ENCODE measurements around the gene GPR84. TPM values are rescaled to one million over a fixed set of nuclear protein-coding genes. Genes with fewer than 3 reads are reported as not detected.
A peak's percentile ranks its signal among the peaks of the same experiment; 100 is the strongest.

Gene GPR84
- total RNA-seq, 2 experiments from 2014 or later, result 0.18 to 0.25 TPM

DNA sequence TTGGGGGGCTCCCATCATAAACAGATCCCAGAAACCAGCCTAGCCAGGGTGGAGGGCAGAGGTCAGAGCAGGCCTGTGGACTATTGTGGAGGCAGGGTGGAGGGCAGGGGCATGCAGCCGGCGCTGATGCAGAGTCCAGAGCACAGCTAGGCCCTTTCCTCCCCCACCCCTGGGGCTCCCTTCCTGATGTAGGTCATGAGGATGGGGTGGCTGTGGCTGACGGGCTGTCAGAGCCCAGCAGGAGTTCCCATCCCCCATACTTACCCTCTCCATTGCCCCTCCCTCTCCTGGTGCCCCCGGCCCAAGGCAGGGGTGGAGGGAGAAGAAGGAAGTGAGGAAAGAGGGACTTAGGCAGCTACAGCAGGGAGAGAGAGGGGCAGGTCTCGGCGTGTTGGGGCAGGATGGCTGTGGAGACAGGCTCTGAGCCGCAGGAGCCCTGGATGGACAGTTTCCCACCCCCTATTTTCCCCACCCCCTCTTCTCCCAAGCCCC lies 25.9 kb upstream of the GPR84 start:
- Mint-ChIP-seq H3K27ac (no peak overlapping the region), H3K36me3 (ENCODE audit: low read depth) (peaks cover 28% of the 10 kb centered on the region), H3K27me3 (no peaks in the 10 kb centered on the region), H3K4me3 (no peak overlapping the region), H3K4me1 (peaks cover 32% of the 10 kb centered on the region), H3K9me3 (no peaks in the 10 kb centered on the region)
- CTCF ChIA-PET, result no interaction called here
- DNase-seq, result no peak
- POLR2A ChIA-PET, result no interaction called here

DNA sequence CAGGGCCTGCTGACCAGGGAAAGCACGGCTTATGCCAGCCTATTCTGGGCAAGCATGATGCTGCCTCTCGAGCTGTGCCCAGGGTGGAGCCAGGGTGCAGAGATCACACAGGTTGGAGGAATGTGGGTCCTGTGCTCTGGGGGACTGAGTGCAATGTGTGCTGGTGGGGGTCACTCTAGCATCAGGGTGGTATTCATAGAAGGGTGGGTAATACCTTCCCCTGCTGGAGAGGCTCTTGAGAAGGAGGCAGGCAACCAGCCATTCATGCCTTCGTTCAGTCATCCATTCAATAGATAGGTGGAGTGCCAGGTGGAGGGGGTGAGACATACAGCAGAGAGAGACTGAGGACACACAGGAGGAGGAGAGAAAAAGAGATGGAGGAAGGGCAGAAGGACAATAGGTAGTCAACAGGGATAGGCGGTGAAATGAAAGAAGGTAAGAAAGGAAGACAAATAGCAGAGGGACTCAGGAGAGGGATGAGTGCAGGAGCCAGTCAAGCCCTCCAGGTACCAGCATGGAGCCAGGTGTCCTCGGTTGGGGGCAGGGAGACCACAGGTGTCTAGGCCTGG lies 25.4 kb upstream of the GPR84 start:
- Mint-ChIP-seq H3K9me3 (no peaks in the 10 kb centered on the region), H3K27me3 (no peaks in the 10 kb centered on the region), H3K36me3 (ENCODE audit: low read depth) (peaks cover 22% of the 10 kb centered on the region), H3K4me1 (peaks cover 27% of the 10 kb centered on the region), H3K4me3 (no peak overlapping the region), H3K27ac (no peak overlapping the region)
- ChIA-PET POLR2A (no interaction called here), CTCF (no interaction called here)
- no peak for DNase-seq

DNA sequence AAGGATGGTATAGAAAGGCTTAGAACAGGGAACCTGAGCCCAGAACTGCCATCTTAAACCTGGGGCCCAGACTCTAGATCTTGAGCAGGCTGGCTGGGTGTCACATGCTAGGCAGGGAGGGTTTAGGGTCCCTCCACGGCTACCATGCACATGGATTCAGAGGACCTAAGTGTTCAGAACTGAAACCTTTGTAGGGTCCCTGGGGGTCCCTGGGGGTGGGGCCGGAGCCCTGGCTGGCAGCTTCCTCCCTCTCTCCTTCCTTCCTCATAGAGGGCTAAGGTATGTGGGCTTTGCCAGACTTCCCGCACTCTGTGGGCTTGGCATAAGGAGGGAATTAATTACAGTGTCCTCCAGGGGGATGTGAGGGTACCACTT lies 24.8 kb upstream of the GPR84 start:
- no peak for DNase-seq
- no peaks in the 10 kb centered on the region for H3K27me3 Mint-ChIP-seq
- peaks cover 21% of the 10 kb centered on the region for H3K4me1 Mint-ChIP-seq
- CTCF ChIA-PET, result no interaction called here
- POLR2A ChIA-PET, result no interaction called here
- H3K36me3 Mint-ChIP-seq (ENCODE audit: low read depth), result peaks cover 17% of the 10 kb centered on the region
- no peak overlapping the region for H3K4me3 Mint-ChIP-seq
- H3K27ac Mint-ChIP-seq, result no peak overlapping the region
- no peaks in the 10 kb centered on the region for H3K9me3 Mint-ChIP-seq

DNA sequence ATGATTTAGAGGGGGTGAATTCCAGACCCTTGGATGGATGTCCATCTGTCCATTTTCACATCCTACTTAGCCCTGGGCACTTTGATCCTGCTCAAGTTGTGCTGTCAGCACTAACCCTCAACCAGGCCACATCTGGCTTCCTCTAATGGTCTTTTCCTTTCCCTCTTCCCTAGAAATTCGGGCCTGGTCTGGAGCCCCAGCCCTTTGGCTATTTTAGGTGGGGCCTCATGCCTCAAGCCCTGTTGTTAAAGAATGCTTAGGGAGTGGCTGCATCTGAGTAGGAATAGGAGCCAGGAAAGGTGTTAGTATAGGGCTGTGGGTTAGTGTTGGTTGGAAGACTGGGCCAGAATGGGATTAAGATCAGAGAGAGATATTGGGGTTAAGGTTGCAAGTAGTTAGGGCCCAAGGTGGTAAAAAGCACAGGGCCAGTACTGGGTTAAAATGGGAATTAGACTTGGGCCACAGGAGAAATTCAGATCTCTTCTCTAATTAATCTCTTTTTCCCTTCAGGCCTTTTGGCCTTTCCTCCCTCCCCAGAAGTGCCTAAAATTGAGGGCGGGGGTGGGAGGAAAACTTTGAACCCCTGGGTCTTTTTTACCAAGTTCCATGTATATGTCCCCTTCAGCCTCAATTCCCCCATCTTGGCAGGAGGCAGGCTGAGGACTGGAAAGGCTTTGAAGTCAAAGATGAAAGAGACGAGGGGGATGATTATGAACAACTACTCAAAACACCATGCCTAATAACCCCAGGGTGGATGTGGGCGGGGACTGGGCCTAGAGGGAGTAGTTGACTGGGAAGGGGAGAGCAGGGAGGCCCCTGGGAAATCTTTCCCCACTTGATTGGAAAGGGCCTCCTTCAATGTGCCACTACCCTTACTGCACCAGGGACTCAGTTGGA lies 24.2 kb upstream of the GPR84 start:
- no peak overlapping the region for H3K4me3 Mint-ChIP-seq
- H3K27ac Mint-ChIP-seq, result no peak overlapping the region
- peaks cover 10% of the 10 kb centered on the region for H3K36me3 Mint-ChIP-seq (ENCODE audit: low read depth)
- peaks cover 15% of the 10 kb centered on the region for H3K4me1 Mint-ChIP-seq
- ChIA-PET POLR2A (interaction anchor here (2.8 kb wide), 1 partner anchor 11 kb away, joined by 7 read pairs; no protein-coding TSS in a partner anchor), CTCF (interaction anchor here (0.6 to 2.6 kb wide), 7 partner anchors 7 to 51 kb away, joined by 3 to 19 read pairs (median 4); no protein-coding TSS in a partner anchor)
- DNase-seq, result no peak
- no peaks in the 10 kb centered on the region for H3K27me3 Mint-ChIP-seq
- no peaks in the 10 kb centered on the region for H3K9me3 Mint-ChIP-seq

DNA sequence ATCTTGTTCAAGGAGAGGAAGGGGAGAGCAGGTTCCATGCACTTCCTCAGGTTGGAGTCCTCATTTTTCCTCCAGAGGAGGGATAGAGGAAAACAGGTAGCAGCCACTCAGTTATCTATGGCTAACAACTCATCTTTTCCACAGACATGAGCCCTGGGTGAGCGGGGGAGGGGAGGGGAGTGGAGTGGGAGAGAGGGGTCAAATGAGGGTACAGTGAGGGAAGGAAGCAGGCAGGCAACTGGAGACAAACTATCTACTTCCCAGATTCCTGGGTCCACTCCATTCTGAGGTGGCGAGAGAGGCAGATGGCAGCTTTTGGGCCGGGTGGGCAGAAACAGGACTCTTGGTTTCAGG lies 22.8 kb upstream of the GPR84 start:
- ChIA-PET CTCF (interaction anchor here (0.9 to 2.6 kb wide), 5 partner anchors 12 to 52 kb away, joined by 3 to 19 read pairs (median 3); no protein-coding TSS in a partner anchor), POLR2A (interaction anchor here (1.0 to 2.8 kb wide), 3 partner anchors 12 to 107 kb away, joined by 3 to 7 read pairs (median 3); partner anchors contain the start of gene CBX5)
- no peak overlapping the region for H3K4me3 Mint-ChIP-seq
- no peak overlapping the region for H3K27ac Mint-ChIP-seq
- no peaks in the 10 kb centered on the region for H3K9me3 Mint-ChIP-seq
- peaks cover 5% of the 10 kb centered on the region for H3K36me3 Mint-ChIP-seq (ENCODE audit: low read depth)
- H3K27me3 Mint-ChIP-seq, result no peaks in the 10 kb centered on the region
- no peak for DNase-seq
- H3K4me1 Mint-ChIP-seq, result peaks cover 16% of the 10 kb centered on the region

DNA sequence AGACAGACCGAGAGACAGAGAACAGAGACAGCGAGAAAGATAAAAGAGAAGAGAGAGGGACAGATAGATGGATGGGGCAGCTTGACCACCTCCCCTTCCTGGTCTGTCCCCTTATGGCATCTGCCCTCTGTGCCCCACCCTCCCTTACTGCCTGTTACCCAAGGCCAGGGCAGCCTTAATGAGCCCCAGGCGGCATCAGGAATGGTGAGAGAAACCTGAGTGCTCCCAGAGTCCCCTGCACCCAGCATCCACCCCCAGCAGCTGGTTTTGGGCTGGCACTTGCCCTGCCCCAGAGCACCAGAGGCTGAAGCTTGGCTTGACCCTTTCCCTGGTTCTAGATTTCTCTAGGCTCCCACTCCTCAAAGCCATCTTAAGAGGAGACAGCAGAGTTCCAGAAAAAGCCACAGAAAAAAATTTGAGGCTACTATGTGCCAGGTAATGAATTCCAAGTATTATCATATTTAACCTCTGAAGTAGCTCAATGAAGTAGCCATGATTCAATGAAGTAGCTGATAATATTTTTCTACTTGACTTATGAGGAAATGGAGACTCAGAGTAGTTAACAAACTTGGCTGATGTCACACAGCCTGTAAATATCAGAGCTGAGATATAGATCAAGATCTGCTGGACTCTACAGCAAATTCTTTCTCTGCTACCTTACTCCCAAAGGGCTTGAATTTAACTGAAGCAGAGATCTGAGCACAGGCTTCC lies 22.3 kb upstream of the GPR84 start:
- no peak overlapping the region for H3K4me3 Mint-ChIP-seq
- H3K27me3 Mint-ChIP-seq, result no peaks in the 10 kb centered on the region
- no peak for DNase-seq
- ChIA-PET POLR2A (interaction anchor here (1.0 to 2.8 kb wide), 3 partner anchors 13 to 107 kb away, joined by 3 to 7 read pairs (median 3); partner anchors contain the start of gene CBX5), CTCF (interaction anchor here (0.9 to 2.6 kb wide), 6 partner anchors 13 to 61 kb away, joined by 3 to 19 read pairs (median 3); partner anchors contain the start of gene COPZ1)
- H3K27ac Mint-ChIP-seq, result no peak overlapping the region
- H3K4me1 Mint-ChIP-seq, result peaks cover 11% of the 10 kb centered on the region
- H3K36me3 Mint-ChIP-seq (ENCODE audit: low read depth), result peaks cover under 1% of the 10 kb centered on the region
- no peaks in the 10 kb centered on the region for H3K9me3 Mint-ChIP-seq

DNA sequence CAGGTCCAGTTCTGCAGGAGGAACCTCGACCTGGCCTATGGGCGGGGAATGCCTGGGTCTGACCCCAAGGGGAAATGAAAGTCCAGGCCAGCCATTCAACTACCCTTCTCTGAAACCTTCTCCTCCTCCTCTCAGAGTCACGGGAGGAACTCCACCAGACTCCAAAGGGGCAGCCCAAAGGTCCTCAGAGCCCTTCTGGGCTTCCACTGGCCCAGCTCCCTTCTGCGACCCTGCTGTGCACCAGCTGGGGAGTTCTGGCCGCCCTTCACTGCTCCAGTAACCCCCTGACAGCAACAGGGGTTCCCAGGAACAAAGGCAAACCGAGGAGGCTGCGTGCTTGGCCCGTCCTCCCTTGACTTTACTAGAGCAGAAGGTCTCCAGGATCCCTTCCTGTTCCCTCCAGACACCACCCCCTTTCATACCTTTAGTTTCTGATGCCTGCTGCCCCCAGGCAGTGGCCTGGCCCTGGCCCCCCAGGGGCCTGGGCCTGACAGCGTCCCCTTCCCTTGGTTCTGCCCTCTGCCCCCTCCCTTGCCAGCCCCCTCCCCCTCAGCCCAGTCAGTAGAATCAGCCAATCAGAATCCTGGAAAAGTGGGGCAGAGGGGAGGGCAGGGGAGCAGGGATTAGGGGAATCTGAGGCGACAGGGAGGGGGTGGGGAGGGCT lies 21.1 kb upstream of the GPR84 start:
- Mint-ChIP-seq H3K4me1 (peaks cover 10% of the 10 kb centered on the region), H3K27me3 (no peaks in the 10 kb centered on the region), H3K27ac (no peak overlapping the region), H3K4me3 (no peak overlapping the region), H3K9me3 (no peaks in the 10 kb centered on the region), H3K36me3 (ENCODE audit: low read depth) (no peaks in the 10 kb centered on the region)
- DNase-seq, result no peak
- CTCF ChIA-PET, result interaction anchor here (0.9 to 1.8 kb wide), 4 partner anchors 14 to 134 kb away, joined by 3 to 8 read pairs (median 4); partner anchors contain the start of gene COPZ1
- POLR2A ChIA-PET, result interaction anchor here (2.8 kb wide), 1 partner anchor 14 kb away, joined by 7 read pairs; no protein-coding TSS in a partner anchor

DNA sequence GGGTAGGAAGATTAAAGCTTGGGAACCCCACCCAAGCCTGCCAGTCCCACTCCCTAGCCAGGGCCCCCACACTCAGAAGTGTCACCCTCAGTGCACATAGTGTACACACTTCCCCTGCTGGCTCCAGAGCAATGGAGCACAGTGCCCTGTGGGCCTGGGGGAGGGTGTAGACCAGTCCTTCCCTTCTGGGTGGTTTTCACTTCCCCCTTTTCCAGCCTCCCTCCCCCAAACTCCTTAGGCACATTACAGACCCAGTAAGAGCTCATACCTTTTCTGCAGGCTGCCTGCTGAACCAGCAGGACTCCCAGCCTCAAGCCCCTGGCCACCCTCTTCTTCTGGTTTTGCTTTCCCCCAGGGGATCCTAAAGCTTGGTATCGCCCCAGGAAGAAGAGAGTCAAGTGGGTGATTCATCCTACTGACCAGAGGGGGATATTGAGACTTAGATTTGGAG lies 20.3 kb upstream of the GPR84 start, which contains the start of gene ZNF385A:
Gene ZNF385A, minus strand, starts transcription at position 143 of the 451 bp plus-strand sequence. CDS start 219 bp downstream, outside the sequence.
- DNase-seq, result no peak
- Mint-ChIP-seq H3K4me3 (no peak within 1 kb of the TSS), H3K27ac (no peak within 1 kb of the TSS), H3K27me3 (peaks cover 3% of the 10 kb centered on the region), H3K4me1 (peaks cover 8% of the 10 kb centered on the region), H3K36me3 (ENCODE audit: low read depth) (no peaks in the 10 kb centered on the region), H3K9me3 (no peaks in the 10 kb centered on the region)
- CTCF ChIA-PET, result interaction anchor here (0.9 to 1.8 kb wide), 3 partner anchors 15 to 133 kb away, joined by 4 to 8 read pairs (median 5); no protein-coding TSS in a partner anchor
- POLR2A ChIA-PET, result interaction anchor here (1.0 kb wide), 1 partner anchor 25 kb away, joined by 4 read pairs; no protein-coding TSS in a partner anchor

DNA sequence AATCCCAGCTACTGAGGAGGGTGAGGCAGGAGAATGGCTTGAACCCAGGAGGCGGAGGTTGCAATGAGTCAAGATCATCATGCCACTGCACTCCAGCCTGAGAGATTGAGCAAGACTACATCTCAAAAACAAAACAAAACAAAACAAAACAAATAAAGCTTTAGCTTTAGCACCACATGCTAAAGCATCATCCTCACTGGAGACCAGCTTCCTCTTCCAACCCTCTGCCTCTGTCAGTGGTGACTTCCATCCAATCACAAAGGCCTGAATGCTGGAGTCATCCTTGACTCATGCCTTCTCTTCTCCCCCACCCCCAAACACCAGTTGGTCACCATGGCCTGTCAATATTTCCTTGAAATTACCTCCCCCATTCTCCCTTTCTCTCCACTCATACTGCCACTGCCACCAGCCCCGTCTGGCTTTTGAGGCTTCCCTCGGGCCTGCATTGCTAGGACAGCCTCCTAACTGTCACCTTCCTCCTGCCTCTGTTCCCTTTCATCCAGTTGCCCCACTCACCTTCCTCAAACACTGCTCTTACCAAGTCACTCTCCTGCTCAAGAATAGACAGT lies 18.8 kb upstream of the GPR84 start:
- Mint-ChIP-seq H3K9me3 (no peaks in the 10 kb centered on the region), H3K36me3 (ENCODE audit: low read depth) (no peaks in the 10 kb centered on the region), H3K27me3 (peaks cover 3% of the 10 kb centered on the region), H3K4me3 (no peak overlapping the region), H3K27ac (no peak overlapping the region), H3K4me1 (peaks cover 16% of the 10 kb centered on the region)
- ChIA-PET CTCF (interaction anchor here (0.8 to 5.0 kb wide), 7 partner anchors 10 to 163 kb away, joined by 3 to 39 read pairs (median 4); partner anchors contain the start of gene COPZ1), POLR2A (interaction anchor here (1.1 kb wide), 1 partner anchor 96 kb away, joined by 3 read pairs; no protein-coding TSS in a partner anchor)
- no peak for DNase-seq

DNA sequence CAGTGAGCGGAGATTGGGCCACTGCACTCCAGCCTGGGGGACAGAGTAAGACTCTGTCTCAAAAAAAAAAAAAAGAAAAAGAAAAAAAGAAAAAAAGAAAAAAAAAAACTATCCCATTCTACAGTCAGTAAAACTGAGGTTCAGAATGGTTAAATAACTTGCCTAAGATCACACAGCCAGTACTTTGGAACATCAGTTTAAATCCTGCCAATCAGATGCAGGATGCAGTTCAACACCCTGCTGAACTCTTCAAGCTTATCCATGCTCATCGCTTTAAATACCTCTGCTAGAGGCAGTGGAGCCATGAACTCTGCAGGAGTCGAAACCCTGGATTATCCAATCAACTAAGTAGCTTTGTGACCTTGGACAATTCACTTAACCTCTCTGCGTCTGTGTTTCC lies 16.9 kb upstream of the GPR84 start:
- POLR2A ChIA-PET, result interaction anchor here (3.5 kb wide), 1 partner anchor 23 kb away, joined by 12 read pairs; no protein-coding TSS in a partner anchor
- H3K4me3 Mint-ChIP-seq, result no peak overlapping the region
- H3K9me3 Mint-ChIP-seq, result no peaks in the 10 kb centered on the region
- H3K27me3 Mint-ChIP-seq, result peaks cover 3% of the 10 kb centered on the region
- H3K4me1 Mint-ChIP-seq, result peaks cover 16% of the 10 kb centered on the region
- no peaks in the 10 kb centered on the region for H3K36me3 Mint-ChIP-seq (ENCODE audit: low read depth)
- DNase-seq, result no peak
- H3K27ac Mint-ChIP-seq, result no peak overlapping the region
- CTCF ChIA-PET, result interaction anchor here (0.7 to 5.0 kb wide), 19 partner anchors 8 to 167 kb away, joined by 3 to 39 read pairs (median 7); partner anchors contain the start of gene COPZ1

DNA sequence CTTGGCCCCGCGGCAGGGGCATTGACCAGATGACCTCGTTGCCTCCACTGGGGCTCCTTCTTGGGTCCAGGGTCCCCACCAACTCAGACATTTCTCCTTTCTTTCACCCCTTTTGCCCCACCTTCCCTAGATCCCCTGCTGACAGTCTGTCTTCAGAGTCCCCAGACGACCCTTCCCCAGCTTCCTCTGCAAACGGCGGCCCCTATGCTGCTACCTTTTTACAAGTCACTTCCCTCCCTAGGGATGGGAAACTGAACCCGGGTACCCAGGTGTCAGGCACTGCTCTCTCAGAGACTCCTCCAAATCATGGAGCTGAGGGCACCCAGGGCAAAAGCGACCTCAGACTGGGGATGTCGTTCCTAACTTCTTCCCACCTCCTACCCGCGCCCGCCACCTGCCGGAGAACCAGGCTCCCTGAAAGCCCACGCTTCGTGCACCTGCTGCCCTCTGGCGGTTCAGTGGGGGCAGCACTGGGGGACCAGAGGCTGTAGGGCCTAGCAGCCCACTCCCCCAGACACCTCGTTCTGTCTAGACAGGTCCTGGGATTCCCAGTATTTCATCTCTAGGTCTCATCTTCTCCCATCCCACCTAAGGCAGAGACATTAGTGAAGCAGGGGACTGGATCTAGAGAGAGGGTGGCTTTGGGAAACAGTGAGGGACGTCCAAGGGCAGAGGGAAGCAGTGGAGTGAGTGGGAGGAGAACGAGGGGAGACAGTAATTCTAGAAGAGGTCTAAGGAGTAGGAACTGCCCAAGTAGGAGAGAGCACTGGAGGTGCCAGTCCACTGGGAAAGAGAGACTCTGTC lies 15.3 kb upstream of the GPR84 start:
- ChIA-PET CTCF (interaction anchor here (0.5 to 5.0 kb wide), 50 partner anchors 9 to 771 kb away, joined by 3 to 39 read pairs (median 4); partner anchors contain the start of genes COPZ1 and NCKAP1L), POLR2A (interaction anchor here (1.0 to 3.5 kb wide), 6 partner anchors 21 to 165 kb away, joined by 3 to 12 read pairs (median 4); no protein-coding TSS in a partner anchor)
- peak; percentile 90 for DNase-seq
- Mint-ChIP-seq H3K4me3 (peak overlapping the region; percentile 22), H3K27ac (no peak overlapping the region), H3K9me3 (no peaks in the 10 kb centered on the region), H3K36me3 (ENCODE audit: low read depth) (no peaks in the 10 kb centered on the region), H3K27me3 (peaks cover 3% of the 10 kb centered on the region), H3K4me1 (peaks cover 25% of the 10 kb centered on the region)

Measured in activated CD4-positive, alpha-beta memory T cell treated with anti-CD3 and anti-CD28 coated beads, Interleukin-2, amount 10 ng/mL, durations not matched to agents 7 days and 5 days (primary cell).